Activated CD8-positive, alpha-beta T cell treated with anti-CD3 and anti-CD28 coated beads for 36 hours (primary cell): ENCODE results near the gene PLCH1. TPM values are rescaled to one million over a fixed set of nuclear protein-coding genes. Genes with fewer than 3 reads are reported as not detected.

ENCODE experiments used
- ATAC-seq: fragments of 200-7000 bp; cut with Tn5 transposase; one replicate; pipeline ENCODE4 v1.10.0; 2021; ENCODE audit warnings: mild to moderate bottlenecking, moderate library complexity
- CTCF ChIA-PET: fragments of 350-600 bp; sonication (Branson Sonifier 250); formaldehyde crosslinking; loops from one replicate; lab custom pipeline; 2021; ENCODE audit warnings: antibody characterized with exemption; lab: Charles Lee
- POLR2A ChIA-PET: fragments of 350-600 bp; sonication (Branson Sonifier 250); formaldehyde crosslinking; loops from one replicate; lab custom pipeline; 2021; ENCODE audit warnings: antibody characterized with exemption; lab: Charles Lee
- DNase-seq: peaks from one replicate; pipeline ENCODE4 v3.0.0-alpha.2; 2020
- H3K27ac Mint-ChIP-seq: one replicate; pipeline ENCODE4 v1.8.0; 2021; ENCODE audit warnings: mild to moderate bottlenecking, mixed read lengths
- H3K27me3 Mint-ChIP-seq: one replicate; pipeline ENCODE4 v1.8.0; 2021; ENCODE audit warnings: mixed read lengths
- H3K36me3 Mint-ChIP-seq: one replicate; pipeline ENCODE4 v1.8.0; 2021; ENCODE audit warnings: low read depth, mixed read lengths
- H3K4me1 Mint-ChIP-seq: one replicate; pipeline ENCODE4 v1.8.0; 2021; ENCODE audit warnings: low read depth, mixed read lengths
- H3K4me3 Mint-ChIP-seq: one replicate; pipeline ENCODE4 v1.8.0; 2021; ENCODE audit warnings: mild to moderate bottlenecking, moderate library complexity, mixed read lengths
- H3K9me3 Mint-ChIP-seq: one replicate; pipeline ENCODE4 v1.8.0; 2021; ENCODE audit warnings: mixed read lengths
- CTCF ChIP-seq: fragments of 200-600 bp; IDR thresholded peaks from one replicate; pipeline ENCODE4 v1.8.0; 2022; ENCODE audit warnings: antibody characterized with exemption, mild to moderate bottlenecking
- intact Hi-C: fragments of 100-400 bp; cut with micrococcal nuclease; formaldehyde crosslinking; loops from one replicate; pipeline ENCODE4 v1.10.0; 2022
- total RNA-seq, 2 experiments: library from RNA; stranded (reverse); gene quantifications; one replicate each; pipeline ENCODE4 v1.2.3, GENCODE V29; 2021

Gene PLCH1
- total RNA-seq, 2 experiments from 2014 or later = 0.20 to 0.32 TPM

GRCh38 chr3:155392138-155392537 lies 352.7 kb downstream of the PLCH1 start:
- ChIA-PET POLR2A (no interaction called here), CTCF (no interaction called here)
- Mint-ChIP-seq H3K4me3 (no peak overlapping the region), H3K36me3 (no peaks in the 10 kb centered on the region), H3K27ac (no peak overlapping the region), H3K4me1 (no peaks in the 10 kb centered on the region), H3K27me3 (peaks cover 3% of the 10 kb centered on the region), H3K9me3 (no peaks in the 10 kb centered on the region)
- no peak for DNase-seq
- ATAC-seq = no peak
- no peak for TF ChIP-seq CTCF
- intact Hi-C loops = no loop called here

- peaks cover 5% of the 10 kb centered on the region for H3K27me3 Mint-ChIP-seq
- intact Hi-C loops = no loop called here
- ATAC-seq (no peak), DNase-seq (no peak)
- CTCF ChIA-PET = no interaction called here
- no peaks in the 10 kb centered on the region for H3K4me1 Mint-ChIP-seq
- POLR2A ChIA-PET = no interaction called here
- no peaks in the 10 kb centered on the region for H3K36me3 Mint-ChIP-seq
- H3K4me3 Mint-ChIP-seq = no peak overlapping the region
- no peak for TF ChIP-seq CTCF
- no peak overlapping the region for H3K27ac Mint-ChIP-seq
- H3K9me3 Mint-ChIP-seq = no peaks in the 10 kb centered on the region
Observed at GRCh38 chr3:155391551-155391958, 353.3 kb downstream of the PLCH1 start.

- CTCF ChIA-PET = interaction anchor here (1.1 kb wide), 1 partner anchor 8 kb away, joined by 3 read pairs; no protein-coding TSS in a partner anchor
- Mint-ChIP-seq H3K9me3 (no peaks in the 10 kb centered on the region), H3K27me3 (peaks cover 5% of the 10 kb centered on the region), H3K27ac (no peak overlapping the region), H3K4me1 (no peaks in the 10 kb centered on the region), H3K36me3 (no peaks in the 10 kb centered on the region), H3K4me3 (no peak overlapping the region)
- ATAC-seq (no peak), DNase-seq (no peak)
- intact Hi-C loops = no loop called here
- POLR2A ChIA-PET = no interaction called here
- no peak for TF ChIP-seq CTCF
Observed at GRCh38 chr3:155391104-155391503, 353.8 kb downstream of the PLCH1 start.

- no peak for TF ChIP-seq CTCF
- Mint-ChIP-seq H3K27me3 (peaks cover 5% of the 10 kb centered on the region), H3K36me3 (no peaks in the 10 kb centered on the region), H3K4me3 (no peak overlapping the region), H3K4me1 (no peaks in the 10 kb centered on the region), H3K9me3 (no peaks in the 10 kb centered on the region), H3K27ac (no peak overlapping the region)
- no peak for ATAC-seq
- ChIA-PET CTCF (interaction anchor here (0.5 to 1.1 kb wide), 2 partner anchors 7 to 13 kb away, joined by 3 read pairs; no protein-coding TSS in a partner anchor), POLR2A (no interaction called here)
- DNase-seq = no peak
- intact Hi-C loops = no loop called here
Observed at GRCh38 chr3:155390351-155390750, 354.5 kb downstream of the PLCH1 start.

- CTCF ChIA-PET = interaction anchor here (1.7 kb wide), 1 partner anchor 314 kb away, joined by 7 read pairs; no protein-coding TSS in a partner anchor
- Mint-ChIP-seq H3K4me1 (no peaks in the 10 kb centered on the region), H3K27ac (no peak overlapping the region), H3K9me3 (no peaks in the 10 kb centered on the region), H3K27me3 (peaks cover 3% of the 10 kb centered on the region), H3K36me3 (no peaks in the 10 kb centered on the region), H3K4me3 (no peak overlapping the region)
- POLR2A ChIA-PET = no interaction called here
- TF ChIP-seq CTCF = no peak
- no peak for DNase-seq
- ATAC-seq = no peak
- intact Hi-C loops = no loop called here
Observed at GRCh38 chr3:155388417-155388816, 356.5 kb downstream of the PLCH1 start.
